Ascending aorta (tissue), 2 donors: ENCODE measurements around the gene ATP6V0E1. TPM values are rescaled to one million over a fixed set of nuclear protein-coding genes. Genes with fewer than 3 reads are reported as not detected.
A peak's percentile ranks its signal among the peaks of the same experiment; 100 is the strongest.

Source experiments
- DNase-seq, 2 donors: peaks; one replicate each; pipeline ENCODE4 v3.0.0-alpha.2; 2019; ENCODE audit warnings: low spot score in 2 of 2
- H3K27ac ChIP-seq, 2 donors: fragments of 200-600 bp; sonication (generic); one replicate each; pipeline ENCODE4 v1.5.1; 2016 to 2017; ENCODE audit warnings: mild to moderate bottlenecking in 1 of 2
- H3K27me3 ChIP-seq: fragments of 200-600 bp; sonication (generic); one replicate; pipeline ENCODE4 v1.5.1; 2017
- H3K36me3 ChIP-seq, 2 donors: fragments of 200-600 bp; sonication (generic); one replicate each; pipeline ENCODE4 v1.5.1; 2016
- H3K4me1 ChIP-seq, 2 donors: fragments of 200-600 bp; sonication (generic); one replicate each; pipeline ENCODE4 v1.5.1; 2016 to 2017; ENCODE audit warnings: mild to moderate bottlenecking in 1 of 2
- H3K4me3 ChIP-seq, 2 donors: fragments of 200-600 bp; sonication (generic); one replicate each; pipeline ENCODE4 v1.5.1; 2016 to 2017; ENCODE audit warnings: mild to moderate bottlenecking in 1 of 2
- H3K9me3 ChIP-seq, 2 donors: fragments of 200-600 bp; sonication (generic); one replicate each; pipeline ENCODE4 v1.5.1; 2016
- intact Hi-C: fragments of 100-400 bp; cut with DNase I; formaldehyde crosslinking; loops from one replicate; pipeline ENCODE4 v1.15.1; 2023
- total RNA-seq: library from RNA; depleted of rRNA; stranded (reverse); fragments of >200 nt; gene quantifications from one replicate; pipeline ENCODE4 v1.1.0, GENCODE V29; 2016
- TF ChIP-seq, protein P1 (sequence below), 3 experiments: fragments of 200-600 bp in 2 of 3; fragments of 450-650 bp in 1 of 3; sonication (generic) in 2 of 3; IDR thresholded peaks; one replicate each; pipeline ENCODE4 v1.5.1; 2016 to 2019; ENCODE audit warnings: antibody characterized with exemption in 3 of 3, mild to moderate bottlenecking in 1 of 3, moderate library complexity in 1 of 3

The ATP6V0E1 gene
- total RNA-seq, 1 donor from 2014 or later: 62.6 TPM

DNA sequence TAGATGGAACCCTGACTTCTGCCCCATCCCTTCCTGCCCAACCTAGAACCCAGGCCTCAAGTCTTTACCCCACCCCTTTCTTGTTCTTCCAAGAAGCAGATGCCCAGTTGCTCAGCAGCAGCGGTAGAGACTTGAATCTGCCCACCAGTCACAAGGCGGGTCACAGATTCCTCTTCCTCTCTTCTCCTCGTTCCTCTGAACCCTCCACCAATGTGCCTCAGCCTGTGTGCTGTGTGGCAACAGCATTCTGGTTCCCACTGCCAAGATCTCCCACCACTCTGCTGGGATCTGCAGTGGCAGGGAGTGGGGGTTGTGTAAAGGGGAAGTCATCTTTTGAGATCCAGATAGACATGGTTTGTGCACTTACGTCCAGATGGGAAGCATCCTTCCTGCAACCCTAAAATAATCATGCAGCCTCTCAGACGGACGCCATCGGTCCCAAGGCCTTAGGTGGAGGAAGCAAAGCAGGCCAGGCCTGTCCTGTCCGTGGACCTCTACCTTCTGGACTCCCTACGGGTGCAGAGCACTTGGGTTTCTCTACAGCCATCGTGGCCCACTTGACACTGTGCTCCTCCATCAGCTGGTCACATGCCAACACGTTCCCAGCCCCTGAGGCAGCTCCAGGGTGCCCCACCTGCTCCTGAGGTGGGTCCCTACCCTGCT lies 32.1 kb upstream of the ATP6V0E1 start:
- H3K27me3 ChIP-seq: no peaks in the 10 kb centered on the region
- H3K36me3 ChIP-seq: peaks cover 2 to 15% of the 10 kb centered on the region in 2 donors
- peaks cover 6 to 49% of the 10 kb centered on the region in 2 donors for H3K4me1 ChIP-seq
- DNase-seq: peak in 1 of 2 donors; percentile 67
- intact Hi-C loops: loop anchor here (10.0 kb wide), 1 partner anchor 497 kb away; the partner anchor contains the start of gene SH3PXD2B
- peak overlapping the region; percentile 87 to 95 for H3K27ac ChIP-seq
- TF ChIP-seq, protein P1, sequence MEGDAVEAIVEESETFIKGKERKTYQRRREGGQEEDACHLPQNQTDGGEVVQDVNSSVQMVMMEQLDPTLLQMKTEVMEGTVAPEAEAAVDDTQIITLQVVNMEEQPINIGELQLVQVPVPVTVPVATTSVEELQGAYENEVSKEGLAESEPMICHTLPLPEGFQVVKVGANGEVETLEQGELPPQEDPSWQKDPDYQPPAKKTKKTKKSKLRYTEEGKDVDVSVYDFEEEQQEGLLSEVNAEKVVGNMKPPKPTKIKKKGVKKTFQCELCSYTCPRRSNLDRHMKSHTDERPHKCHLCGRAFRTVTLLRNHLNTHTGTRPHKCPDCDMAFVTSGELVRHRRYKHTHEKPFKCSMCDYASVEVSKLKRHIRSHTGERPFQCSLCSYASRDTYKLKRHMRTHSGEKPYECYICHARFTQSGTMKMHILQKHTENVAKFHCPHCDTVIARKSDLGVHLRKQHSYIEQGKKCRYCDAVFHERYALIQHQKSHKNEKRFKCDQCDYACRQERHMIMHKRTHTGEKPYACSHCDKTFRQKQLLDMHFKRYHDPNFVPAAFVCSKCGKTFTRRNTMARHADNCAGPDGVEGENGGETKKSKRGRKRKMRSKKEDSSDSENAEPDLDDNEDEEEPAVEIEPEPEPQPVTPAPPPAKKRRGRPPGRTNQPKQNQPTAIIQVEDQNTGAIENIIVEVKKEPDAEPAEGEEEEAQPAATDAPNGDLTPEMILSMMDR (IDR thresholded peaks at IDR 0.05): no peak
- no peak overlapping the region for H3K4me3 ChIP-seq
- no peaks in the 10 kb centered on the region for H3K9me3 ChIP-seq

DNA sequence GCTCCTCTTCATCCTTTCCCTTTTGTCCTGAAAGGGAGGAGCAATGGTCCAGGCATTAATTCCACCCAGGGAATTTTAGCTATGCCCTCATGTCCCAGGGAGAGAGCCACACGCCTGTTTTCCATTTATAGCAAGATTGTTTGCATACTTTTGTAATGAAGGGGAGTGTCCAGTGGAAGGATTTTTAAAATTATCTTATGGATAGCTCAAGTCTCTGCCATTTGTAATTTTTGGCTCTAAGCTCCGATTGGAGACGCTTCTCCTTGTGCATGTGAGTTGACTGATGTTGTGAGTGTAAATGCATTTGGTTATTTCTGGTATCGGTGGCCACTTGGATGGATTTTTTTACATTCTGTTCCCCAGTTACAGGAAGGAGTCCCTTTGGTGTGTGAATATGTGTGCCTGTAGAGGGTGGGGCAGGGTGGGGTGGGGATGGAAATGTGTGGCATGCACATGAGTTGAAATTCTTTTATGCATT lies 31.5 kb upstream of the ATP6V0E1 start:
- Histone ChIP-seq H3K9me3 (no peaks in the 10 kb centered on the region), H3K4me3 (no peak overlapping the region), H3K27me3 (no peaks in the 10 kb centered on the region), H3K4me1 (peaks cover 6 to 55% of the 10 kb centered on the region in 2 donors), H3K27ac (peak overlapping the region; percentile 87 to 95), H3K36me3 (peaks cover 0 to 13% of the 10 kb centered on the region in 2 donors)
- DNase-seq: no peak
- intact Hi-C loops: loop anchor here (10.0 kb wide), 1 partner anchor 497 kb away; the partner anchor contains the start of gene SH3PXD2B
- TF ChIP-seq, protein P1 (IDR thresholded peaks at IDR 0.05): no peak

DNA sequence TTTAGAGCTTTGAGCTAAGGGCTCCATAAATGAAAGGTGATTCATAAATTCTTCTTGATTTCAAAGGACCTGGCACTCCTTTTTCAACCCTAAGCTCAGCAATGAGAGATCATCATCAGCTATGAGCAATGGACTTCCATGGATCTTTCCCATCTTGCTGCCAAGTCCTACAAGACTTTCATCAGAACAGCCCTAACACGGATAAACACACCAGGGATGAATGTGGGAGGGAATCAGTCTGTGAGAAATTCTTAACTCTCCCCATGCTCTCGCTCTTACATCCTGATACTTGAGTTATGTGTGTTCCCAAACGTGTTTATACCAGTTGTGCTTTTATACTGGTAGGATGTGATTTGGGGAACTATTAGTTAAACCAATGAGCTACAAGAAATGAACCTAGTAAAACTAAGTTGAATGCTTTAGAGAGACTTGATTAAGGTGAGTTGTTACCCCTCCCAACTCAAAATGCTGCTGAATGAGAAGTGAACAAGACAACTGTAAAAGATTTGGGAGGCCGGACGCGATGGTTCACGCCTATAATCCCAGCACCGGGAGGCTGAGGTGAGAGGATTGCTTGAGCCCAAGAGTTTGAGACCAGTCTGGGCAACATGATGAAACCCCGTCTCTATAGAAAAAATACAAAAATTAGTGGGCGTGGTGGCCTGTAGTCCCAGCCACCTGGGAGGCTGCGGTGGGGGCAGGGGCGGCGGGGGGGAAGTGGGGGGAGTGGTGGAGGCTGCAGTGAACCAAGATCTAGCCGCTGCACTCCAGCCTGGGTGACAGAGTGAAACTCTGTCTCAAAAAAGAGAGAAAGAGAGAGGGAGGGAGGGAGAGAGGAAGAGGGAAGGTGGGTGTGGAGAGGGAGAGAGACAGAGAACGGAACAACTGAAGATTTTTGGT lies 29.5 kb upstream of the ATP6V0E1 start:
- TF ChIP-seq, protein P1 (IDR thresholded peaks at IDR 0.05): no peak
- Histone ChIP-seq H3K36me3 (peaks cover 0 to 13% of the 10 kb centered on the region in 2 donors), H3K27ac (peak overlapping the region; percentile 87 to 95), H3K4me3 (no peak overlapping the region), H3K4me1 (peaks cover 6 to 48% of the 10 kb centered on the region in 2 donors), H3K27me3 (no peaks in the 10 kb centered on the region), H3K9me3 (no peaks in the 10 kb centered on the region)
- intact Hi-C loops: loop anchor here (10.0 kb wide), 1 partner anchor 499 kb away; the partner anchor contains the start of gene SH3PXD2B
- DNase-seq: no peak

DNA sequence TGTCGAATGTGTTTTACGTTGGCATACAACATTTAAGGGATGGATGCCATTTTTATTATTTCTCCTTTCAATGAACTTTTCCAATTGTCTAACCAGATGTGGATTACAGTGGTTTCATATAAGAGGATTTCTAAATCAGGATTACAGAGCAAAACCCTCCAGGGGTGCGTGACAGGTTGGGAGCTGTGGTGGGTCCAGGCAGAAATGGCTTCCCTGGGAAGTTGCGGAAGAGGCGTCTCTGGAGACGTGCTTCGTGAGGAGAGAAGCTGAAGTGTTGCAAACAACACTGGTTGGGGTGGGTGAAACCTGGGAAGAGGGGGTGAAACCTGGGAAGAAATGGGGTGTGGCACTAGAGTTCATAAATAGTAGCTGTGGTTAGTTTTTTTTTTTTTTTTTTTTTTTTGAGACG lies 28.8 kb upstream of the ATP6V0E1 start:
- Histone ChIP-seq H3K27ac (peak overlapping the region; percentile 87 to 95), H3K4me1 (peaks cover 6 to 48% of the 10 kb centered on the region in 2 donors)
- intact Hi-C loops: loop anchor here (10.0 kb wide), 1 partner anchor 500 kb away; the partner anchor contains the start of gene SH3PXD2B

DNA sequence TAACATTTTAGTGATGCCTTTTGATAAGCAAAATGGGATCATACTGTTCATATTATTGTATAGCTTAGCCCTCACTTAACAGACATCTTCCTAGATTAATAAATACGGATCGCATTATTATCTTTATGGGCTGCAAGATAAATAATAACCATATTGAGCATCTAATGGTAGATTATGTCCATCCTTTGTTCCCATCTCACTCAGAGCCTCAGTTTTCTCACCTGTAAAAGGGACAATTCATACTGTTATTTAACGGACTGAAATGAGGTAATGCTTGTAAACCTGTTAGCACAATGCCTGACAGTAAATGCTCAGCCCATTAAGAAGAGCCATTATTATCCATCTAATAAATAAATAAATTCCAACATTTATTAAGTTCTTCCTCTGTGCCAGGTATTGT lies 27.3 kb upstream of the ATP6V0E1 start:
- TF ChIP-seq, protein P1 (IDR thresholded peaks at IDR 0.05): no peak
- peaks cover 6 to 55% of the 10 kb centered on the region in 2 donors for H3K4me1 ChIP-seq
- H3K4me3 ChIP-seq: peak overlapping the region in 1 of 2 donors; percentile 10
- intact Hi-C loops: loop anchor here (10.0 kb wide), 1 partner anchor 501 kb away; the partner anchor contains the start of gene SH3PXD2B
- no peaks in the 10 kb centered on the region for H3K27me3 ChIP-seq
- peaks cover 0 to 3% of the 10 kb centered on the region in 2 donors for H3K36me3 ChIP-seq
- peak overlapping the region; percentile 87 to 95 for H3K27ac ChIP-seq
- no peaks in the 10 kb centered on the region for H3K9me3 ChIP-seq
- DNase-seq: no peak

More for the DNA sequence above, 28.8 kb upstream of the ATP6V0E1 start:
- TF ChIP-seq, protein P1 (IDR thresholded peaks at IDR 0.05): no peak
- no peaks in the 10 kb centered on the region for H3K9me3 ChIP-seq
- no peak for DNase-seq
- no peaks in the 10 kb centered on the region for H3K27me3 ChIP-seq
- H3K4me3 ChIP-seq: no peak overlapping the region
- H3K36me3 ChIP-seq: peaks cover 0 to 13% of the 10 kb centered on the region in 2 donors
